GM18861 (cell line): ENCODE results near the gene HOXD11.

Experiments
- ATAC-seq: cut with Tn5 transposase; IDR thresholded peaks from one replicate; pipeline ENCODE4 v1.9.1; 2021; ENCODE audit not compliant: unreplicated experiment

HOXD11 gene

DNA sequence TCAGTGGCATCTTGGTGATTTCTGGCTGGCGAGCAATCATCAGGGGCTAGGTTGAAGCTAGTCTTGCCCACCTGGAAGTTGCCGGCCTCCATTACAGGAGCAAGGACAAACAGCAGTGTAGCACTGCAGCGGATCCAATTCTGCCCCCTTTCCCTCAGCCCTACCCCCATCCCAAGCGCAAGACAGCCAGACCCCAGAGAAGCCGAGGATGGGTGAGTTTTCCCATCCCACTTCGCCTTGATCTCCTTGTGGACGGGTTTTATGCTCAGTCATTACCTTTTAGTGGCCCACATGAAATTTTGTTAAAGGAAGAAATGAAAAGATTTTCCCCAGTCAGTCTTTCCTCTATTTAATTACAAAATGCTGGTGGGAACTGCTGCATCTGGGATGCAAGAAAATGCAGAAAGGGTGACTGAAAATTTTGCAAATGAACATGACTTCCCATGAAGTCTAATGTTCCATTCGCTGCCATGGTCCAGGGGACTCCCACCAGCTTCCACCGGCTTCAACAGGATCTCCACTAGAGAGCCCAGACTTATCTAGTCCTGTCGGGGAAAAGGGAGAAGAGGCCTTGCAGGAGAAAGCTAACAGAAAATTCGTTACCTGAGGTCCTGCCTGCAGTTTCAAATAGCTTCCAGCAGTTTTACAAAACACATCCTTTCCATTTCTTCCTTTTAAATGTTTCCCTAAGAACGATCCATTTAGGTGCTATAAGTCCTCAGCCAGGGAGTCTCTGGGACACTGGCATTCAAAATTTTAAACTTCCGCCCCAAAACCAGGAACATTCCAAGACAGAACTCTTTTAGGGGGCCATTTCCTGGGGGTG is 13.5 kb downstream of the HOXD11 start:
- ATAC-seq, result no peak

- ATAC-seq, result no peak
Observed at GRCh38 chr2:176121190-176122051, 14.3 kb downstream of the HOXD11 start.

DNA sequence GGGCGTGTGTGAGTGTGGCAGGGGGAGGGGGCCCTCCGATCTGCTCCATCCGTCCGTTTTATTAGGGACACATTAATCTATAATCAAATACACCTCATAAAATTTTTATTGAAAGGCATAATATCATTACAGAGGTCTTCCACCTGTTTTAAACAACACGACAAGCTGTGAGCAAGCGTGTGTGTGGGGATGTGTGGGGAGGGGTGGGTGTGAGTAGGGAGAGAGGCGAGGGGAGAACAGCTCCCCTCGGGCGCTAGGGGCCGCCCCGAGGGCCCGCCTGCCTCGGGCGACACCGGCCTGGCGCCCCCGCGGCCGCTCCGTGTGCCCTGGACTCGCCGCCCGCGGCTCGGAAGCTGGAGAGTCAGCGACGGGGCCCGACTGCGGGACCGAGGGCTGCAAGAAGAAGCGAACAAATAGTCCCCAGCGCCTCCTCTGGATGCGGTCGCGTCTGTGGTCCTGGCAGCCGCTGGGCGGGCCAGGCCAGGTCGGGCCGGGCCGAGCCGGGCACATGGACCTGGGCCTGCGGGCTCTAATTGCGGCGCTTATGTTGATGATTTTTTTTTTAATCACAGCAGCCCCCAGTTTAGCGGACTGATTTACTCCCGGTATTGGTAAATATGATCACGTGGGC is 15.1 kb downstream of the HOXD11 start:
- ATAC-seq, result no peak

DNA sequence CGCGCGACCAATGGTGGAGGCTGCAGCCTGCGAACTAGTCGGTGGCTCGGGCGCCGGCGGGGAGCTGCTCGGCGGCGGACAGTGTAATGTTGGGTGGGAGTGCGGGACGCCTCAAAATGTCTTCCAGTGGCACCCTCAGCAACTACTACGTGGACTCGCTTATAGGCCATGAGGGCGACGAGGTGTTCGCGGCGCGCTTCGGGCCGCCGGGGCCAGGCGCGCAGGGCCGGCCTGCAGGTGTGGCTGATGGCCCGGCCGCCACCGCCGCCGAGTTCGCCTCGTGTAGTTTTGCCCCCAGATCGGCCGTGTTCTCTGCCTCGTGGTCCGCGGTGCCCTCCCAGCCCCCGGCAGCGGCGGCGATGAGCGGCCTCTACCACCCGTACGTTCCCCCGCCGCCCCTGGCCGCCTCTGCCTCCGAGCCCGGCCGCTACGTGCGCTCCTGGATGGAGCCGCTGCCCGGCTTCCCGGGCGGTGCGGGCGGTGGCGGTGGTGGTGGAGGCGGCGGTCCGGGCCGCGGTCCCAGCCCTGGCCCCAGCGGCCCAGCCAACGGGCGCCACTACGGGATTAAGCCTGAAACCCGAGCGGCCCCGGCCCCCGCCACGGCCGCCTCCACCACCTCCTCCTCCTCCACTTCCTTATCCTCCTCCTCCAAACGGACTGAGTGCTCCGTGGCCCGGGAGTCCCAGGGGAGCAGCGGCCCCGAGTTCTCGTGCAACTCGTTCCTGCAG is 15.8 kb downstream of the HOXD11 start, which contains the start of gene HOXD9:
HOXD9 (plus strand) TSS at position 37 of the 728 bp plus-strand sequence; CDS start at position 87, 50 bp downstream.
- no peak for ATAC-seq

GRCh38 chr2:176123411-176124109 is 16.5 kb downstream of the HOXD11 start:
- no peak for ATAC-seq

- no peak for ATAC-seq
Observed at GRCh38 chr2:176124110-176124946, 17.2 kb downstream of the HOXD11 start.

GRCh38 chr2:176124947-176125771 is 18.1 kb downstream of the HOXD11 start:
- no peak for ATAC-seq

DNA sequence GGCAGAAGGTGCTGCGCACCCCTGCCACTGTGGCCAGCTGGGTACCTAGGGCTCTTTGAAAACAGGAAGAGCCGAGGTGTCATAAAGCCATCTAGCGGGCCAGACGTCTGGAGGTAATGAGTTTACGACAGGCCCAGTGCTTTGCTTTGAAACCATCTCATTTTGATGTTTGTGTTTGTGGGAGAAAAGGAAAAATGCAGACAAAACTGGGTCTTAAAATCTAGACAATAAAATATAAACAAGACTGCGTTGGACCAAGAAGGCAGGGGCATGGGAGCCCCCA is 18.6 kb downstream of the HOXD11 start:
- no peak for ATAC-seq

GRCh38 chr2:176126929-176127773 is 20.1 kb downstream of the HOXD11 start:
- no peak for ATAC-seq

GRCh38 chr2:176127774-176128072 is 20.6 kb downstream of the HOXD11 start:
- ATAC-seq, result no peak

- ATAC-seq, result no peak
Observed at GRCh38 chr2:176128172-176128981, 21.3 kb downstream of the HOXD11 start.

DNA sequence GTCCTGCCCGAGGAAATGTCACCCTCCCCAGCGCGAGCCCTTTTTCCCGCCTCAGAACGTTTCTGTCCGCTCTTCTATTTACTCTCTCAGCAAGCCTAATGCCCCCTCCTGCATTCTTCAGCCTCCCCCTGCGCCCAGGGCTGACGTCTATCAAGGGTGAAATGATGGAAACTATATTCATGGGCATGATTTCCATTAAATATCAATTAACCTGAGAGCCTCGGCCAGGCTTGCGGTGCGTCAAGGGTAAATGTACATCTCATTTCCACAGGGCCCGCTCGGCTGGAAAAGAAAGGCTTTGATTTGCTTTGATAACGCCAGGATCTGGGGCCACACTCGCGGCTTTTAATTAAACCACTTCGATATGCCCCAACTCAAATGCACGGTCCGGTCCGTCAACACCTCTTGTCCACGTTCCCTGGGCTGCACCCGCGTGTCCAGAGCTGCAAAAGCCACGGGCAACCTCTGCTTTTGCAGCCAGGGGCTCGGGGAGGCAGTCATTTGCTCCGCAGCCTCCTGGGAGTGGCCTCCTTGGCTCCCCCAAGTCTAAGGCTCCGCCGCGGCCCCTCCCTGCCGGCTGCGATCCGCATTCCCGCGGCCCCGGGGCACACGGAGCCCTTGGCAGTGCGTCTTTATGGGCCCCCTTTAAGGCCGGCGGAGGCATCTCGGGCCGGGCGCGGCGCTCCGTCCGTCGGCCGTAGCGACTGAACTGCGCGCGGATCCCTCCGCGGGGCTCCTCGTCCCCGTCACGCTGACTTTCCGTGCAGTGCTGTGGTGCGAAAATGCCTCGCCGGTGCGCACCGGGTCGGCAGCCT is 22.1 kb downstream of the HOXD11 start, which contains the start of gene HOXD8:
HOXD8 (plus strand) TSS at position 724 of the 815 bp plus-strand sequence. CDS start 662 bp downstream, outside the sequence.
- ATAC-seq, result no peak

DNA sequence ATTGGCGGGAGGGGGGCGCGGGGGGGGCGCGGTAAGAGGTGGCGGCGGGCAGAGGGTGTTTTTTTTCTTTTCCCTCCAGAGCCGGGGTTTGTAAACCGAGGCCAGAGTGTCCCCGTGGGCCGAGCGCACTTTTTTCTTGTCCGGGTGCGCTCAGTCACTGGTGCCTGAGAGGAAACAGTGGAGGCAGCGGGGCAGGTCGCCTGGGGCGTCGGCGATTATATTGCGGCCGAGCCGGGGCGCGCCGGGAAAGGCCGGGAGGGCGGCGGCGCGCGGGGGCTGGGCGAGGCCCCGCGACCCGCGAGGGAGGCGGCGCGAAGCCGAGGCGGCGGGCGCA is 22.7 kb downstream of the HOXD11 start:
- no peak for ATAC-seq

DNA sequence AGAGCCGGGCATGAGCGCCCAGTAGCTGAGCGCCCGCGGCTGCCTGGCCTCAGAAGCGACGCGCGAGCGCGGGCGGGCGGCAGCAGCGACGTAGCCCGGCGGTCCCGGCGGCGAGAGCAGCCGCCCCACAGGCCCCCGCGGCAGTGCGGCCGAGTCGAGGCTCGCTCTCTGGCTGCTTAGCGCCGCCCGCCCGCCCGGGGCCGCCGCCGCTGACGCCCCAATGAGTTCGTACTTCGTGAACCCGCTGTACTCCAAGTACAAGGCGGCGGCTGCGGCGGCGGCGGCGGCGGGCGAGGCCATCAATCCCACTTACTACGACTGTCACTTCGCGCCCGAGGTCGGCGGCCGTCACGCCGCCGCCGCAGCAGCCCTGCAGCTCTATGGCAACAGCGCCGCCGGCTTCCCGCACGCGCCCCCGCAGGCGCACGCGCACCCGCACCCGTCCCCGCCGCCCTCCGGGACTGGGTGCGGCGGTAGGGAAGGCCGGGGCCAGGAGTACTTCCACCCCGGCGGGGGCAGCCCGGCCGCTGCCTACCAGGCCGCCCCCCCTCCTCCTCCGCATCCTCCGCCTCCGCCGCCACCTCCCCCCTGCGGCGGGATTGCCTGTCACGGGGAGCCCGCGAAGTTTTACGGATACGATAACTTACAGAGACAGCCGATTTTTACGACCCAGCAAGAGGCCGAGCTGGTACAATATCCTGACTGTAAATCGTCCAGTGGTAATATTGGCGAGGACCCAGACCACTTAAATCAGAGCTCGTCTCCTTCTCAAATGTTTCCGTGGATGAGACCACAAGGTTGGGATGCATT is 23.3 kb downstream of the HOXD11 start:
- no peak for ATAC-seq
